GF-D8 (cell line): ENCODE data around the gene EXOC6B.

Experiments
- DNase-seq: peaks from one replicate; lab custom pipeline; 2025; lab: John Stamatoyannopoulos, UW

EXOC6B gene

DNA sequence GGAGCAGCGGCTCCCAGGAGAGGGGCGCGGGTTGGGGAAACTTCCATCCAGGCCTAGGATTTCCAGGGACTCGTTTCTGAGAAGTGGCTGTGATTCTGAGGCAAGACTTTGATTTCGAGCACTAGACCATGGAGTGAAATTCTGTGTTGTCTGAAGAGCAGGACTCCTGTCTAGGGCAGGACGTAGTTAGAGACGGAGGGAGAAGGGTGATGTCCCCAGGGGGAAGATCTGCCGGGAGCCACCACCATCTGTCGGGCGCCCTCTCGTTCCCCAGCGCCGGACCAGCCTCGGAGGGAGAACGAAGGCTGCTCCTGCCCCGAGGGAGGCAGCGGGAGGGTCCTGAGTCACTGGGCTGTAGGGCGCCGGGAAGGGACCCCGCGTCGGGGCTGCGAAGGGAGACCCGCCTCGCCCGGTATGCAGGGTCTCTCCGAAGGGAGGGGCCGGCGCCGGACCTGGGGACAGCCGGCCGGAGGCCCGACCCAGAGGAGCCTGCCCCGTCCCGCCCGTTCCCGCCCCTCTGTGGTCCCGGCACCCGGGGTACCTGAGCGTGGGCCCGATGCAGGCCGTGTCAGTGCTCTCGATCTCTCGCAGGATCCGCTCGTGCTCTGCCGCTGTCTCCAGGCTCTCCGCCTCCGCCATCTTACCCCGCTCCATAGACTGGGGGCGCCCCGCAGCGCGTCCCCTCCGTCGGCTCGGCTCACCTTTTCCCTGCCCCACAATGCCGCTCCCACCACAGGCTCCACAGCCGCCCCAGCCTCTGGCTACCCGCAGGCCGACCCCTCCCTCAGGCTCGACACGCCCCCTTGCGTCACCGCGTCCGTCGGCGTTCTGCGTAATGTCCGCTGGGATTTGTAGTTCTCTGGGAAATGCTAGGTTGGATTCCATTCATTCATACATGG lies at the start of gene EXOC6B:
TSS of gene EXOC6B (minus strand) at position 777 of the 899 bp plus-strand sequence.
- no peak for DNase-seq

GRCh38 chr2:72871880-72872279 lies 46.0 kb upstream of the EXOC6B start:
- no peak for DNase-seq

- no peak for DNase-seq
Measured at GRCh38 chr2:72871060-72871459, 45.2 kb upstream of the EXOC6B start.

DNA sequence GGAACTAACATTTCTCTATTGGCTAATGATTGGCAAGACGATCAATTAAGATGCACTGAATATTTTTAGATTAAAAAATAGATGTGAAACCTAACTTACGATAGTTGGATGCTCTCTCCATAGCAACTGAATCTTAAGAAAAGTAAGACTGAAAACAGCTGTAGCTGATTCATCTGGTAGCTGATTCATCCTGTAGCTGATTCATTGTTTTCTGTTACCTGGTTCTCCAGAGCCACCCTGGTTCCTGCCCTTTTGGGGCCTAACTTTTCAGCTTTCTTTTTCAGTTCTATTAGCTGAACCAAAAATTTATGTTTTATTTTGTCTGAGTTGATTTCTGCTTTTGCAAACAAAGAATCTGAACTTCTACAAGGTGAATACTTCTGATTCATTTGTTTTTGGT lies 38.7 kb upstream of the EXOC6B start:
- DNase-seq: no peak

- no peak for DNase-seq
Measured at GRCh38 chr2:72863046-72863445, 37.2 kb upstream of the EXOC6B start.

DNA sequence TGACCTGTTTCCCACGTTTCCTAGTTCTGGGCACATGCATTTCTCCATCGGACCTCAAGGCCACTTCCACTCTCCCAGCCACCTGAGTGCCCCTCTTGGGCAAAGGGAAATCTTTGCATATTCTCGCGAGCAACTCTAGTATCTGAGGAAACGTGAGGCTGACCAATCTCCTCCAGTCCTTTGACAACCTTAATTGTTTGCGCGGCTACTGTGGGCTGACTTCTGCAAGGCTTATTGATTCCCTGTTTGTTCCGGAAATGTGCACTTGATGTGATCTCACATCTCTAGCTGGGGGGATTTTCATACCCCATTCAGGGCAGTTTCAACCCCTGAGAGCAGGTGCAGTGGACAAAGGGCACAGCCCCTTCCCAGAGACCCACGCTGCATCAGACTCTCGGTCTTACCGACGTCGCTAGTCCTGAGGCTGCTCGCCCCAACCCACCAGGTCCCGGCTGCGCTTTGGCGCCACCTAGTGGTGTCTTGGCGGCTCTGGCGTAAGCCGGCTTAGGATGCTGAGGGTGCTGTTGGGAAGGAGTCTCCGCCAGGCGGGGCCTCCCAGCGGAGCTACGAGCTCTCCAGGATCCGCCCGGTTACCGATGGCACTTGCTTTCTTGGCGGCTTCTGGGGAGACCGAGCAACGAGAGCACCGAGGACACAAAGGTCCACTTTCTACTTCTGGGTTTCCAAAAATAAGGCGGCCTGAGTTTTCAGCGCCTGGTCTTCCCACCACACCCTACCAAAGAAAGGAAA lies 36.6 kb upstream of the EXOC6B start:
- DNase-seq: peak; percentile 24

DNA sequence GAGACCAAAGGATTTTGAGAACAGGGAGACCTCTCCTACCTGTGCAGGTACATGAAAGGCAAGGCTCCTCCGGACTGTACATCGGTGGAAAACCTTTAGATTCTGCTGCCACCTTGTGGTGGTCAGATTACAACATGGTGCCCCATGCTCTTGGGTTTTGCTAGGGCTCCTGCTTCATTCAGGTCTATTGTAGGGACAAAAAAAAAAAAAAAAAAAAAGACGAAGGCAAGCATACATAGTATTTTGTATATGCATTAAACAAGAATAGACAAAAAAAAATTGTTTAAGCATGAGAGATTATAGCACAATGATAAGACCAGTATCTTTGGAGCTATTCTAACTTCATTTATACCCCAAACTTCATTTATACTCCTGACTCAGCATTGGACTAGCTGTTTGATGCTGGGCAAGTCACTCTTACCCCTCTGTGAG lies 34.0 kb upstream of the EXOC6B start:
- DNase-seq: no peak

DNA sequence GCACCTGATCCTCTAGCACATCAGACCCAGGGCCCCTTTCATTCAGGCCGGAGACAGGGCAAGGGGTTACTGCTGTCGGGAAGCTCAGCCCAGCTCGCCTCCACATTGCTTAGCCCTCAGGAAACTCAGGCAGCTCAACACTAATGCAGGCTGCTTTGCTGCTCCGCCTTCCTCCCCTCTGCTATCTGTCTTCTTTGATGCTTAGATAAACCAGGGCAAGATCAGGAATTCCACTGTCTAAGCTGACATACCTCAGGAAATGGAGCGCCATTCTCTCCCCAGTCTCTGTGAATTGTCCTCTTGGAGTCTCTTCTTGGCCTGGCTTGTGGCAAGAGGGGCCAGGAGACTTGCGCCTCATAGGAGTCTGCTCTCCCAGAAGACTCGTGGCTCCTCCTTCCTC lies 25.5 kb upstream of the EXOC6B start:
- DNase-seq: no peak

DNA sequence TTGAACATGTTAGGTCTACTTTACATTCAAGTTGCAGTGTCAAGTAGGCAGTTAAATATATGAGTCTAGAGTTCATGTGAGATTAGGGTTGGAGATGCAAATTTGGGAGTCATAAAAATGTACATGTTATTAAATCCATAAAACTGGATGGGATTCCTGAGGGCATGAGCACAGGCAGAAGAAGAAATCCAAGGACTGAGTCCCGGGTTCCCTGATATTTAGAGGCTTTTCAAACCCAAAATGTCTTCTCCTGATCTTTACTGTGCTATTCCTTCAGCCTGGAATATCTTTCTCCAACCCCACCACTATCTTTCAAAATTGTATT lies 23.3 kb upstream of the EXOC6B start:
- DNase-seq: no peak

DNA sequence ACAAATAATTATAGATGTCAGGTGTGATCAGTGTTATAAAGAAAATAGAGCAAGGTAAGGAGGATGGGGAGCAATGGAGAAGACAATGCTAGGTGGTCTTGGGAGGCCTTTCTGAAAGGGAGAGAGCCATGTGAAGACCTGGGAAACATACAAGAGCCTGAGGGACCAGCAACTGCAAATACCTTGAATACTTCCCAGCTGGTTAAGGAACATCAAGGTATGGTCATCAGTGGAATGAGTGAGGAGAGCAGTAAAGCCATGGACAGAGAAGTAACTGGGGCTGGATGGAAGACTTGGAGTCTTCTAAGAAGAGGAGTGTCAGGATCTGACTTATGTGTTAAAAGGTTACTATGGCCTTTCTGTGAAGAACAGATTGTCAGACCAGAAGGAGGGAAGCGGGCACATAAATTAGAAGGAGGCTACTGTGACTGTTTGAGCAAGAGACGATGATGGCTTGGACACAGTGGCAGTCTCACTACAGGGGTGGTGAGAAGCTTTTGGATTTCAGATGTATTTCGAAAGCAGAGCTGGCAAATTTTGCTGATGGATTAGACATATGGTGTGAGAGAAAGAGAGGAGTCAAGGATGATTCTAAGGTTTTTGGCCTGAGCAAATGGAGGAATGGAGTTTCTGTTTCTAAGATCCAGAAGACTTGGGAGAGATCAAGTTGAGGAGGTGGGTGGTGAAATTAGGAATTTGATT lies 22.8 kb upstream of the EXOC6B start:
- DNase-seq: no peak

GRCh38 chr2:72847534-72848315 lies 21.9 kb upstream of the EXOC6B start:
- no peak for DNase-seq

DNA sequence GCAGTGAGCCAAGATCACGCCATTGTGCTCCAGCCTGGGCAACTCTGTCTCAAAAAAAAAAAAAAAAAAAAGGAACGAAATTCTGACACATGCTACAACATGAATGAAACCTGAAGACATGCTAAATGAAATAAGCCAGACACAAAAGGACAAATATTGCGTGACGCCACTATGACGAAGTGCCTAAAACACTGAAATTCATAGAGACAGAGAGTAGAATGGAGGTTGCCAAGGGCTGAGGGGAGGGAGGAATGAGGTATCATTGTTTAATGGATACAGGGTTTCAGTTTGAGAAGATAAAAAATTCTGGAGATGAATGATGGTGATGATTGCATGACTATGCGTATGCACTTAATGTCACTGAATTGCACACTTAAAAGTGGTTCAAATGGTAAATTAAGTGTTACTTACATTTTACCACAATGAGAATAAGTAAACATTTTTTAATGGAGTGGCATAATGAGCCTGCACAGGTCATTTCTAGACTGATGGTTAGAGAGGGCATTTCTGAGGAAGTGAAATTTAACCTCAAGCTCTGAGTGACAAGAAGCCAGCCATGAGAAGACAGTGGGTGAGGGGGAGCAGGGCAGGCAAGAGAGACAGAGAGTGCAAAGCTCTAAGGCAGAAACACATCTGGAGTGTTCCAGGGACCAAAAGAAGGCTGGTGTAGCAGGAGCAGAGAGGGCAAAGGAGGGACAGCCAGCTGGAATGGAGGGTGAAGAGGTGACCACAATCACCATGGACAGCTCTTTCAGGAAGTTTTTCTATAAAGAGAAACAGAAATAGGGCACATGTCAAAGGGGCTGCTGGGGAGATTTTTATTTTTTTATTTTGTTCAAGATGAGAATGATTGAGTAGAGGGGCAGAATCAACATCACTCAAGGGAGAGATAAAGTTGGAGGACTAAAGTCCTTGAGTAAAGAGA lies 20.6 kb upstream of the EXOC6B start:
- no peak for DNase-seq

DNA sequence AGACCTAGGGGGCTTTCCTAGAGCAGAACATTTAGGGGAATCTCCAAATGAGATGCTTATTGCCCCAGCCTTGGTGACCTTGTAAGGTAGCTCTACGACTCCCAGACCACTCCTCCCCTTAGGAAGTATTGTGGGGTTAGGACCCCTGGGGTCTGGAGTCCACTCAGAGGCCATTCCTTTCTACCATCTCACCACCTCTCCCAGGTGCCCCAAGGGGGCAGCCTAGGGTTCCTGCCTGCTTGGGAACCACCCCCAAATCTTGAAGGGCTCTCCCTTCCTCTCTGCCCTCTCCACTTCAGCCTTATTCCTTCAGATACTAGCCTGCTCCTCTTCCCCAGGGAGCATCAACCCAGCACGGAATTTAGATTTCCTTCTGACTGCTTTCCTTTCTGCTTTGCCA lies 17.5 kb upstream of the EXOC6B start:
- no peak for DNase-seq

DNA sequence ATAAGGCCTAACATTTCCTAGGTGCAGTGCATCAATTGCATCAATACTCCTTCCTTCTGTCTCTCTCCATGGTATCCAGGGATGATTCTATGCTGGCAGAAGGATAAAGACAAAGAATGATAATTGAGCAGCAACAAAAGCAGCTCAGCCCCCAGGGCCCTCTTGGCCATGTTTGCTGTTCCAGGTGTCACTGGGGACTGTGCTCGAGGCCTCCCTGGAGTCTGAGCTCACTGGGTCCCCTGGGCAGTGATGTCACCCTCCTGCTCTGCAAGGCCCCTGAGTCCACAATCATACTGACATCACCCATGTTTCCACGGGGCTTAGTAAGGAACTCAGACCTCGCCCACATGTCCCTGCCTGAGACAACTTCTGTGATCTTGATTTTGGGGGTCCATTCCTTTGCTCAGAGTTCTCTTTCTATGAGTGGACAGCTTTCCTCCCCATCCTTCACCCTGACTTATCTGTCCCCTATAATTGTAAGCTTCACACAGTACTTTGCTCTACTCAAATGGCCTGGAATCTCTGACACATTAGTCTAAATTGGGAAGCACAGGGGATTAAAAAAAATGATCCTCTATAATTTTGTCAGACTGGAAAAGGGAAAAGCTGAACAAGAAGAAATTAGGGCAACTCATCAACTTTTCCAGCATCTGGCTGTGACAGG lies 15.8 kb upstream of the EXOC6B start:
- no peak for DNase-seq

- no peak for DNase-seq
Measured at GRCh38 chr2:72840066-72840465, 14.2 kb upstream of the EXOC6B start.

DNA sequence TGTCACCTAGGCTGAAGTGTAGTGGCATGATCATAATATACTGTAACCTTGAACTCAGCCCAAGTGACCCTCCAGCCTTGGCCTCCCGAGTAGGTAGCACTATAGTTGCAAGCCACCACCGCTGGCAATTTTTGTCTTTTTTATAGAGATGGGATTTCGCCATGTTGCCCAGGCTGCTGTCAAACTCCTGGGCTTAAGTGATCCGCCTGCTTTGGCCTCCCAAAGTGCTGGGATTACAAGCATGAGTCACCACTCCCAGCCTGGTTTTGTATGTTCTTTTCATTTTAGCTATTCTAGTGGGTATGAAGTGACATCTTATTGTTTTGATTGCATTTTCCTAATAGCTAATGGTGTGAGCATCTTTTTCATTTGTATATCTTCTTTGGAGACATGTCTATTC lies 11.3 kb upstream of the EXOC6B start:
- no peak for DNase-seq

DNA sequence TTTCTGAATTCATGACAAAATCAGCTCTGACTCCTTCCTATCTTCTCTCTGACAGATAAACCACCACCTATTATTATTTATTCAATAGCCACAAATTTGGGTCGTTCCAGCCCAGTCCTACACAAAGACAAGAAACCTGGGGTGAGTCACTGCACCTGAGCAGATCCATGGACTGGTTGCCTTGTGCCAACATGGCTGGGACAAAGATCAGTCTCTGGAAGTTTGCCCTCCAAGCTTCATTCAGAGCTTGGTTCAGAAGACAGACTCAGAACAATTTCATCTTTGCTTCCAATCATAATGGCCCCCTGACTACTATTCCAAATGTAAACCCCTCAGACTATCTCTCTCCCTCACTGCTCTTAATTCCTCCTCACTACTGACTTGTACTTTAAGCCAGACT lies 9.6 kb upstream of the EXOC6B start:
- DNase-seq: no peak

- no peak for DNase-seq
Measured at GRCh38 chr2:72834596-72834995, 8.8 kb upstream of the EXOC6B start.

- DNase-seq: no peak
Measured at GRCh38 chr2:72833084-72833714, 7.4 kb upstream of the EXOC6B start.

- no peak for DNase-seq
Measured at GRCh38 chr2:72830273-72830672, 4.4 kb upstream of the EXOC6B start.
